OCI-LY1 (cell line): ENCODE measurements around the gene MGST3.

Experiments
- CTCF ChIP-seq: fragments of 200-600 bp; sonication (generic), shearing (Covaris generic); IDR thresholded peaks from 2 replicates; pipeline ENCODE4 v1.5.1; 2017; ENCODE audit warnings: mild to moderate bottlenecking, antibody characterized with exemption, low read length, moderate library complexity, mixed read lengths
- EZH2 ChIP-seq: fragments of 200-600 bp; sonication (generic), shearing (Covaris generic); IDR thresholded peaks from 2 replicates; pipeline ENCODE4 v1.8.0; 2017; ENCODE audit warnings: borderline replicate concordance, mixed run types, mild to moderate bottlenecking, antibody characterized with exemption, low read length, moderate library complexity, mixed read lengths

GRCh38 chr1:165612062-165612461 is 19.0 kb upstream of the MGST3 start:
- TF ChIP-seq CTCF (no peak), EZH2 (no peak)
